CD4-positive, alpha-beta T cell treated with Interleukin-12 subunit alpha and Interleukin-12 subunit beta, for 1 hour (primary cell): ENCODE data around the gene HMGN4.
"Not testable (repeated sequence)": the region's sequence is repeated elsewhere in the genome, so short reads cannot be mapped to it uniquely, and the experiment has no call there.

Experiments
- DNase-seq: peaks from one replicate; pipeline ENCODE4 v3.0.0-alpha.2; 2020

The HMGN4 gene

DNA sequence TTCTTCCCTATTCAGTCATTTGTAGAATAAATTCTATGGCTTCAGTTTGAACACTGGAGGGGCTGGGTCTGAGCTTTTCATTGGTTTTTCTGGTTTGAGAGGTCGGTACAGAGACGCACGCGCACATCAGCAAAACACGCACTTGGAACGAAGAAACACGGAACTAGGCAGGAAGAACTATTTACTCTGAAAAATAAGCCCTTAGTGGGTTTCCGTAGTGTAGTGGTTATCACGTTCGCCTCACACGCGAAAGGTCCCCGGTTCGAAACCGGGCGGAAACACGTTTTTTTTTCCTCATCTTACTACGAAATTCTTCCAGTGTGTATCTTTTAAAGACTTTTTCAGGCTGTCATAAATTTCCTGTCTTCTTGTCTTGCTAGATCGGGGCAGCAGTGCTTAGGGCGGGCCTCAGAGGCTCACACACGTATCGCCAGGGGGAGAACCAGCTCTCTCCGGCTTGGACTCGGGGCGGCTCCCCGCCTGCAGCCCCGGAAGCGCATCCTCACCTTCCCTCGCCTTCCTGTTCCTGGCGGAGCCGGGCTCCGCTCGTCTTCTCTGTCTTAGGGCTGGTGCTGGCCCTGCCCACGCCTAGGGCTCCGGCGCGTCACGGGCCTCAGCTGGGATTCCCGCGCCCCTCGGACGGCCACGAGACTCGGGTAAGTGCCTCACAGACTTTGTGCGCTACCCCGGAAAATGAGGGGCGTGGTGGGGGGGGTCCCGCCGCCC lies at the start of gene HMGN4:
HMGN4 (plus strand) TSS at position 521 of the 726 bp plus-strand sequence. CDS start 6,841 bp downstream, outside the sequence.
- peak; percentile 95 for DNase-seq

- DNase-seq = no peak
Measured at GRCh38 chr6:26489996-26490964, 47.9 kb upstream of the HMGN4 start.

- no peak for DNase-seq
Measured at GRCh38 chr6:26491604-26492003, 46.6 kb upstream of the HMGN4 start.

DNA sequence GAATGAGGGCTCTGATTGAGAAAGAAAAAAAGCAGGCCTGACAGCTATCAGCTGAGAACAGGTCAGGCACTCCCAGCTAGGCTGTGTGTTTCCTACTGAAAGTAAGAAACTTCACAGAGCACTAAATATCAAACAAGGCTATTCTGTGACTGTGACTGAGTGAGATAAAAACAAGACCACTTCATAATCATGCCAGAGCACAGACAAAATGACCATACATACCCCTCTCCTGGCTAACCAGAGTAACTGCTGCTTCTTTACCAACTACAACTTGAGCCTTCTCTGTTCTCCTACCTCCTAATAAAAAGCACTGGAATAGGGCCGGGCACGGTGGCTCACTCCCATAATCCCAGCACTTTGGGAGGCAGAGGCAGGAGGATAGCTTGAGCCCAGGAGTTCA lies 44.9 kb upstream of the HMGN4 start:
- peak; percentile 30 for DNase-seq

- no peak for DNase-seq
Measured at GRCh38 chr6:26494117-26494516, 44.0 kb upstream of the HMGN4 start.

GRCh38 chr6:26495281-26495680 lies 42.9 kb upstream of the HMGN4 start:
- DNase-seq = no peak

GRCh38 chr6:26497610-26498009 lies 40.6 kb upstream of the HMGN4 start:
- no peak for DNase-seq

DNA sequence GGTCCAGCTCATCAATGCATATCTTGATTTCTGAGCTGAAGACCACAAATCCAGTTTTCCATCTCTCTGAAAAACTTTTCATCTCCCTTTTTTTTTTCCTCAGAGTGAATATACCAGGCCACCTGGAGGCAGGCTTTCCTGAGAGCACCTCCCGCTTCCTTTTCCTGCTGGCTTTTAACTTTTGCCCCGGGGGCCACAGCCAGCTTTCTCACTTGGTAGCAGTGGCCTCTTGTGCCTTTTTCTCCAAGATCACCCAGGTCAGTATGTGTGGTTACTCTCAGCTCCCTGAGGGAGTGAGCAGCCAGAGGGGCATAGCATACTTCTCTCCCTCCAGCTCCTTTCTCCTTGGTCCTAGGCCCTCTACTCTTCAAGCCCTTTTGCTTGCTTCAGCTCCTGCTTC lies 38.1 kb upstream of the HMGN4 start, which contains the start of gene BTN1A1:
BTN1A1 (plus strand) TSS at position 202 of the 400 bp plus-strand sequence. CDS start 984 bp downstream, outside the sequence.
- no peak for DNase-seq

DNA sequence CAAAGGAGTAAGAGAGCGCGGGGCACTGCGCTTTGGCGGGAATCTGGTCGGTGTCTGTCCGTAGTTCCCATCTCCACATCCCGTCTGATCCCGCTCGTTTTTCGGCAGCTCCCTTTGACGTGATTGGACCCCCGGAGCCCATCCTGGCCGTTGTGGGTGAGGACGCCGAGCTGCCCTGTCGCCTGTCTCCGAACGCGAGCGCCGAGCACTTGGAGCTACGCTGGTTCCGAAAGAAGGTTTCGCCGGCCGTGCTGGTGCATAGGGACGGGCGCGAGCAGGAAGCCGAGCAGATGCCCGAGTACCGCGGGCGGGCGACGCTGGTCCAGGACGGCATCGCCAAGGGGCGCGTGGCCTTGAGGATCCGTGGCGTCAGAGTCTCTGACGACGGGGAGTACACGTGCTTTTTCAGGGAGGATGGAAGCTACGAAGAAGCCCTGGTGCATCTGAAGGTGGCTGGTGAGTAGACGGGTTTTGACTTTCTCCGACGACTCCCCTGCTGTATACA lies 36.6 kb upstream of the HMGN4 start:
- peak; percentile 36 for DNase-seq

GRCh38 chr6:26502165-26502564 lies 36.0 kb upstream of the HMGN4 start:
- DNase-seq = peak; percentile 13

DNA sequence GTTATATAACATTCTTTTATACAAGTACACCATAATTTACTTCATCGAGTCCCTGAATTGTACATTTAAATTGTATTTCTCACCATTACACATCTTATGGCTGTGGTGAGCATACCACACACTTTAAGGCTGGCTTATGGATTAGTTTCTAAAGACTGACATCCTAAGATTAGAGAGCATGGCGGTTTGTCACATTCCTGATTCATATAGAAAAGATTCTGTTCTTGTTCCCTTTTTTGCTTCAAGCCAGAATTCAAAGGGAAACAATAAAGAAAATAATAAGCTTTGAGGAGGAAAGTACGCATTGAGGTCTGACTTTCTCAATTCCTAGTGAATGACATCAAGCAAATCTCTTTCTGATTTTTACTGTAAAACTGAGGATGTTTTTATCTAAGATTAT lies 35.5 kb upstream of the HMGN4 start:
- DNase-seq = no peak

DNA sequence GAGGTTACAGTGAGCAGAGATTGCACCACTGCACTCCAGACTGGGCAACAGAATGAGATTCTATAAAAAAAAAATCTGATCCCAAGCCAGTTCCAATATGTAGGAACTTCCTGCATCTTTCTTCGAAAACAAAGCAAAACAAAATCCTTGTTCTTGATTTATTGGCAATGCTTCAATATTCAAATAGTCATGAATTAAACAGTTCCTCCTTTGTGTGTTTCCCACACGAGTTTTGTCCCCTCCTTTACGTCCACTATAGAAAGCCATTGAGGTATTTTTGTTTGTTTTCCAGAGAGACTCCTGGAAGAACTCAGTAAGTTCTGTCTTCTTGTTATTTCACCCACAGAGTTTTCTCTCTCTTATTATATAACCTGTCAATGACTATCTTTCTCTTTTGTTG lies 30.5 kb upstream of the HMGN4 start:
- DNase-seq = no peak

GRCh38 chr6:26511033-26511432 lies 27.1 kb upstream of the HMGN4 start:
- not testable (repeated sequence) for DNase-seq

GRCh38 chr6:26514984-26515383 lies 23.2 kb upstream of the HMGN4 start:
- DNase-seq = no peak

DNA sequence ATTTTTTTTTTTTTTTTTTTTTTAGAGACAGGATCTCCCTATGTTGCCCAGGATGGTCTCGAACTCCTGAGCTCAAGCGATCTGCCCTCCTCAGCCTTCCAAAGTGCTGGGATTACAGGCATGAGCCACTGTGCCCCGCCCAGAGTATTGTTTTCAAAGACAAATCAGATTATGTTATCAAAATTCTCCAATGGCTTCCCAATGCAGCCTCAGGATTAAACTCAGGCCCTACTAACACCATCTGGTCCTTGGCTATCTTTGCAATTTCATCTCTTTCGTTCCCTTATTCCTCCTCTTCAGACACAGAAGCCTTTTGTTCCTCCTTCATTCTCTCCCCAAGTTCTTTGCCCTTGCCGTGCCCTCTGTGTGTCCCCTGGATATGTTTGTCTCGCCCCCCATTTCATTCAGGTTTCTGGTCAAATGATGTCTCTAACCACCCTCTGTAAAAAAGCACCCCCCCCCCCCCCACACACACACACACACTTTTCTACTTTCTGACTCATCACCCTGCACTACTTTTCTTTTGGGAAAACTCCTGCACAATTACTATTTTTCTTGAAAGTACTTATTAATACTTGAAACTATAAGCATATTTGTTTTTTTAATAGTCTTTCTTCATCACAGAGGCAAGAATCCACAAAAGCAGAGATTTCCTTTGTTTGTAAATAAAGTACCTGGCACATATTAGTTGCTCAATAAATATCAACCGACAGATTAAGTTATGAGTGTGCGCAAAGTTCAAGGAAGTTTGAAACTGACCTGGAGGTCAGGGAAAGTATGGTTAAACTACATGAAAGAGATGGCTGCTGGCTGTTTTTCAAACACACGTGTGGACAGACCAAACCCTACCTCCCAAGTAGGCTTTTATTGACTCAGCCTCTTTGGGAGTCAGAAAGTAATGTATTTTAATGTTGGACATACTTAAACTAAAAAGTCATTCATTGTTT lies 21.4 kb upstream of the HMGN4 start:
- DNase-seq = no peak

GRCh38 chr6:26519359-26519758 lies 18.8 kb upstream of the HMGN4 start:
- DNase-seq = no peak

DNA sequence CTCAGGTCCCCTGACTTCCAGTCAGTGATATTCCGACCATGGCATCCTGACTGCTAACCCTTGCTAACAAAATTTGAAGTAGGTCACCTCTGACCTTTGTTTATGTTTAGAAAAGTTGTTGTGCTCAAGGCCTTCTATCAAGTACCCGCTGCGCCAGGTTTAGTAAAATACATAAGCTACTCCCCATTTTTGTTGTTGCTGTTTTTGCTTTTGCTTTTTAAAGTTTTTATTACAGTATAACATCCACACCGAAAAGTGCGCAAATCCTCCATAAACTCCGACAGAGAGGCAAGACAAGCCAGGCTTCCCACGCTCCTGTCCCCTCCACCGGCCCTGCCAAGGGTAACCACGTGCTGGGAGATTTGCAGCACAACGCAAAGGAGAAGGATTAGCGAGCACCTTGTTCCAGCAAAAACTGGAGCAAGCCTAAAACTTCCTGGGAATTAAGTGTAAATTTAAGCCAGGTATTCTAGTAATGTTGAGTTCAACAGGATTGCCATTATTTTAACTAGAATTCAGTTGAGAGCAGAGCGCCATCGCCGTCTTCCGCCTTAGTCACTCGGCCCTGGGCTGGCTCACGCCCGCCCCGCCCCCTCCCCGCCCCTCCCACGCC lies 17.8 kb upstream of the HMGN4 start:
- DNase-seq = no peak

DNA sequence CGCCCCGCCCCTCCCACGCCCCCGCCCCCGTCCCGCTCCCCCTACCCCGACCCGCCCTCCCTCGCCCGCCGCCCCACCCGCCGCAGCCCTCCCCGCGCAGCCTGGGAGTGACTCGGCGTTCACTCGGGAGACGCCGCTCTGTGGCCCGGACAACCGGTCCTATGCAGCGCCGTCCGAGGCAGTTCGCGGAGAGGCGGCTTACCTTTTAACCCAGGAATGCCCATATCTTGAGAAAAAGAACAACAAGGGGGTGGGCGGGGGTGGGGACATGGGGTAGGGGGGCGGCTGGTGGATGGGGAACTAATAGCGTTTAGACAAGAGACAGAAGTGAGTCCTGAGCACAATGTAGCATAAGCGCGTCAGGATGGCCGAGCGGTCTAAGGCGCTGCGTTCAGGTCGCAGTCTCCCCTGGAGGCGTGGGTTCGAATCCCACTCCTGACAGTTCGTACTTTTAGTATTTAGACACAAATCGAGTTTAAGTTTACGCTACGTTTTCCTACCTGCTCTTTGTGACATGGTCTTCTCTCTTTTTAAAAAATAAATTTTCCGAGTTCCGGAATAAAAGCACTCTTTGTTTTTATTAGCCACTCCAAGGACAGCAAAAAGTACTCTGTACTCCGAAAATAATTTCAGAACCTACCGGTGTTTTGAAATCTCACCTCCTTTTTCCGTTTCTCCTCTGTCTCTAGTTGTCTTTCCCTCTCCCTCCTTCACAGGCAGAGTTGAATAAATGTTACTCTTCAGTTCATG lies 17.1 kb upstream of the HMGN4 start:
- DNase-seq = peak; percentile 92

DNA sequence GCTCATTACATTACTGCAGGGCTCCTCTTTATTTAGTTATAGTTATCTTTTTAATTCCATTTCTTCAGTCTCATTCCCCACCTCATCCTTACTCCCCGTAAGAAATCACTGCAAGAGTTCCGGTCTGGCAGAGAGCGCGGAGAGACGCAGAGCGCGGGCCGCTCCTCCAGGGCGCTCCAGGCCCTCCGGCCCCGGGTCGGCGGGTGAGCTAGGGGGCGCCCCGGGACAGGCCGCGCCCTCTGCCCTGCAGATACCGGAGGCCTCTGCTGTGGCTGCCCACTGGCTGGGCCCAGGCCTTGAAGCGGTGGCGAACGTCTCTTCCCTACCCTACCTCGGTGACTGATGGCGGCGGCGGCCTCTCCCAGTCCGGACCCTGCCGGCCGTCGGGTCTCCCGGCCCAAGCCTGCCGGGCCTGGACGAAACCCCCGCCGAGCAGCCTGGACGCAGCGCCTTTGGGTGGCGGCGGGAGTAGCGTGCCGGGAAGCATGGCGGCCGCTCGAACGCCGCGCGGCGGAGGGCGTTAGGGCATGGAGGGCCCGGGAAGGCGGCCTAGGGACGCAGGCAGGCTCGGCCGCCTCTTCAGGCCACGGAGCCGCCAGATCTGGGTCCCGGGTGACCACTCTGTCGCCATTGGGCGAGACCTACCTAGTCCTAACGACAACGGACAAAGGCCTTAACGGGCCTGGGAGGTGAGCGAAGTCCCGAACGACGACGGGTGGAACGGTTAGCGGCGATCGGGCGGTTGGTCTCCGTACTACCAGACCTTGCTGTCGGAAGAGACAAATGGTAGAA lies 16.4 kb upstream of the HMGN4 start:
- peak; percentile 79 for DNase-seq
